Immature natural killer cell (primary cell): Measurements from ENCODE around the gene FCN1. TPM values are rescaled to one million over a fixed set of nuclear protein-coding genes. Genes with fewer than 3 reads are reported as not detected.

Experiments
- DNase-seq, 3 donors: peaks; one replicate each; pipeline ENCODE4 v3.0.0; 2022; ENCODE audit warnings: mixed read lengths in 1 of 3
- H3K27ac Mint-ChIP-seq, 6 donors: one replicate each; pipeline ENCODE4 v1.8.0; 2020; ENCODE audit warnings: mixed read lengths in 6 of 6, mild to moderate bottlenecking in 5 of 6, inconsistent platforms in 4 of 6, moderate library complexity in 3 of 6
- H3K27me3 Mint-ChIP-seq, 3 donors: one replicate each; pipeline ENCODE4 v1.8.0; 2020 to 2021; ENCODE audit warnings: low read depth in 3 of 3, mild to moderate bottlenecking in 3 of 3, mixed read lengths in 3 of 3, moderate library complexity in 3 of 3, inconsistent platforms in 1 of 3
- H3K36me3 Mint-ChIP-seq, 3 donors: one replicate each; pipeline ENCODE4 v1.8.0; 2020; ENCODE audit warnings: mixed read lengths in 3 of 3, inconsistent platforms in 2 of 3, mild to moderate bottlenecking in 2 of 3
- H3K4me1 Mint-ChIP-seq, 2 donors: one replicate each; pipeline ENCODE4 v1.8.0; 2020; ENCODE audit warnings: inconsistent platforms in 2 of 2, mild to moderate bottlenecking in 2 of 2, mixed read lengths in 2 of 2, moderate library complexity in 1 of 2
- H3K4me3 Mint-ChIP-seq, 5 donors: one replicate each; pipeline ENCODE4 v1.8.0; 2020; ENCODE audit warnings: mild to moderate bottlenecking in 5 of 5, mixed read lengths in 5 of 5, inconsistent platforms in 3 of 5, moderate library complexity in 3 of 5
- H3K9me3 Mint-ChIP-seq, 6 donors: one replicate each; pipeline ENCODE4 v1.8.0; 2020; ENCODE audit warnings: mild to moderate bottlenecking in 6 of 6, mixed read lengths in 6 of 6, inconsistent platforms in 4 of 6, moderate library complexity in 3 of 6
- polyA plus RNA-seq, 3 donors: library from polyadenylated mRNA; unstranded; fragments of 300-500 nt; fragmentation: Illumina TruSeq; gene quantifications; one replicate each; pipeline ENCODE4 v1.2.3, GENCODE V29; 2021

Gene FCN1
- polyA plus RNA-seq, 3 donors from 2014 or later: 8.9 to 47.6 (median 24.2) TPM

DNA sequence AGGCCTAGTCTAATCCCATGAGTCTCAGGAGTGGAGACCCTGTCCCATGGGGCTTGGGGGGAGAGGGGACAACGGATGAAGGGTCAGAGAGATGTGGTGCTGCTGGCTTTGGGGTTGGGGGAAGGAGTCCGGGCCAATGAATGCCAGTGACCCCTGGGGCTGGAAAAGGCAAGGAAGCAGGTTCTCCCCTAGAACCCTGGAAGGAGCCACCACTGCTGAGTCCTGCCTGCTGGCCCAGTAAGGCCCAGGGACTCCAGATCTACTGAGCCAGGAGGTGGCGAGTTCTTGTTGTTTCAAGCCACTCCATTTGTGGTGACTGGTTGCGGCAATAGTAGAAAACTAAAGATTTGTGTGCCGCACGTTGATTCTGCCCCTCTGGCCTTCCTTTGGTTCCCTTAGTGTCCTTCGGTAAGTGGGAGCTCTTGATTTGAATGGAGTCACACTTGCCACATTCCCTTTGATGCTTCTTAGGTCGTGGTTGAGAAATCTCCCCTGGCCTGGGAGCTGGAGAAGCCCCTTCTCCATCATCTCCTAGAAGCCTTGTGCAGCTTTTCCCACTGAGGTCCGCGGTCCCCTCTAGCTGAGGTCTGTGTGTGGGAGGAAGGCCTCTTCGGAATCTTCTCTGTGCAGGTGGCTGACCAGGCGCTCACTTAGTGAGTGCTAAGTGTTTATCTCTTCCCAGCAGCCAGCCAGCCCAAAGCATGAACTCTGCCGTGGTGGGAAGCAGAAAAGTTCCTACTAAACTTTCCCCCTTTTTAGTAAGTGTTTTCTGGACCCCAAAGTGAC lies 9.0 kb downstream of the FCN1 start:
- Mint-ChIP-seq H3K27ac (no peak overlapping the region), H3K9me3 (no peaks in the 10 kb centered on the region), H3K36me3 (no peaks in the 10 kb centered on the region), H3K27me3 (peaks cover 0 to 8% (median 2%) of the 10 kb centered on the region in 3 donors), H3K4me1 (no peaks in the 10 kb centered on the region), H3K4me3 (no peak overlapping the region)
- no peak for DNase-seq

DNA sequence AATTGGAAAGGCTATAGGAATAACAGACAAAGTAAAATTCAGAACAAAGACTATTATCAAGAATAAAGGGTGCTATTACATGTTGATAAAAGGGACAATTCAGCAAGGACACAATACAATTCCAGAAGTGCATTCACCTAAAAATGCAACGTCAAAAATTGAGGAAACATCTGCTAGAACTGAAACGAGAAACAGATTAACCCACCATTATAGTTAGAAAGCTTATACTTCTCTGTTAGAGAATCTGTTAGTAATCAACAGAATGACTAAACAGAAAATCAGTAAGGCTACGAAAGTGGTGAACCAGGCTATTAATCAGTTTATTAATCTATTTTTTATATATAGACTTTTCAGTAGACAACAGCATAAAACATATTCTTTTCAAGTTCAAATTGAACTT lies 14.8 kb downstream of the FCN1 start:
- Mint-ChIP-seq H3K27me3 (peaks cover 0 to 4% (median 0%) of the 10 kb centered on the region in 3 donors), H3K27ac (no peak overlapping the region), H3K9me3 (peaks cover 2 to 10% (median 3%) of the 10 kb centered on the region in 6 donors), H3K4me3 (no peak overlapping the region), H3K4me1 (no peaks in the 10 kb centered on the region), H3K36me3 (no peaks in the 10 kb centered on the region)
- DNase-seq: no peak

DNA sequence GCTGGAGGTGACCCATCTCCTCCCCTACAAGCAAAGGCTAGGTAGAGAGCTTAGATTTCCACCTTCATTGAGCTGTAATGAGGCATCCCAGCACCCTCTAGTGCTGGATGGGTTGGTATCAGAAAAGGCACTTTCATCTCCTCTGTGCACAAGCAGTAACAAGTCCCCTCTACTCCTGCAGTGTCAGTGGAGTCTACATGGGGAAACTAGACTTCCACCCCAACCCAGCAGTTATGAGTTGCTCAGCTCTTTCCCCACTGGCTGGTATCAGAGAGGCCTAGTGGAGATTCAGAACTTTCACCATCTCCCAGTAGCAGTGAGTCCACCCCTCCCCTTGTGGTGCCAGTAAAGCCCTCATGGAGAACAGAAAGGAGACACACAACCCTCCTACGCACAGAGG lies 17.9 kb downstream of the FCN1 start:
- H3K36me3 Mint-ChIP-seq: no peaks in the 10 kb centered on the region
- no peaks in the 10 kb centered on the region for H3K4me1 Mint-ChIP-seq
- H3K27ac Mint-ChIP-seq: no peak overlapping the region
- peaks cover 0 to 4% (median 3%) of the 10 kb centered on the region in 3 donors for H3K27me3 Mint-ChIP-seq
- peaks cover 2 to 10% (median 3%) of the 10 kb centered on the region in 6 donors for H3K9me3 Mint-ChIP-seq
- DNase-seq: no peak
- no peak overlapping the region for H3K4me3 Mint-ChIP-seq

DNA sequence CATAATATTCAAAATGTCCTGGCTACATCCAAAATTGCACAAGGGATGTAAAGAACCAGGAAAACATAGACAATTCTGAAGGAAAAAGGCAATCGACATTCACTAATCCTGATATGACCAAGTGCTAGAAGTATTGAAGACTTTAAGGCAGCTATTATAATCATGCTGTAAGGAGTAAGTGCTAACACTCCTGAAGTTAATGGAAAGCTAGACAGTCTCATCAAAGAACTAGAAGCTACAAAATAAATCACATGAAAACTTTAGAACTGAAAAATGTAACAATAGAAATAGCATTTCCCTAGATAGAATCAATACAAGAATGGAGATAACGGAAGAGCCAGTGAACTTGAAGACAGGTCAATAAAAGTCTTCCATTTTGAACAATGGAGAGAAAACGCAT lies 18.5 kb downstream of the FCN1 start:
- peaks cover 2 to 10% (median 3%) of the 10 kb centered on the region in 6 donors for H3K9me3 Mint-ChIP-seq
- no peak overlapping the region for H3K4me3 Mint-ChIP-seq
- peaks cover 0 to 4% (median 3%) of the 10 kb centered on the region in 3 donors for H3K27me3 Mint-ChIP-seq
- DNase-seq: no peak
- H3K36me3 Mint-ChIP-seq: no peaks in the 10 kb centered on the region
- H3K4me1 Mint-ChIP-seq: no peaks in the 10 kb centered on the region
- no peak overlapping the region for H3K27ac Mint-ChIP-seq

DNA sequence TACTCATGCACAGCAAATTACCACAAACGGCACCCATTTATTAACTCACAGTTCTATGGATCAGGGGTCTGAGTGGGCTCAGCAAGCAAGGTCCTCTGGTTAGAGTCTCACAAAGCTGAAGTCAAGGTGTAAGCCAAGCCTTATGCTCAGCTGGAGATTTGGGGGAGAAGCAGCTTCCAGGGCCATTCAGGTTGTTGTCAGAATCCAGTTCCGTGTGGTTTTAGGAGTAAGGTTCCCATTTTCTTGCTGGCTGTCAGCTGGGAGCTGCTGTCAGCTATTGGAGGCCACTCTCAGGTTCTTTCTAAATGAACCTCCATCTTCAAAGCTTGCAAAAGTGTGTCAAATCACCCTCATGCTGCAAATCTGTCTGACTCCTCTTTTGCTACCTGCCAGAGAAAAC lies 19.4 kb downstream of the FCN1 start:
- Mint-ChIP-seq H3K27ac (no peak overlapping the region), H3K36me3 (no peaks in the 10 kb centered on the region), H3K4me1 (no peaks in the 10 kb centered on the region), H3K27me3 (peaks cover 2 to 5% (median 4%) of the 10 kb centered on the region in 3 donors), H3K4me3 (no peak overlapping the region), H3K9me3 (peaks cover 2 to 10% (median 3%) of the 10 kb centered on the region in 6 donors)
- DNase-seq: no peak

DNA sequence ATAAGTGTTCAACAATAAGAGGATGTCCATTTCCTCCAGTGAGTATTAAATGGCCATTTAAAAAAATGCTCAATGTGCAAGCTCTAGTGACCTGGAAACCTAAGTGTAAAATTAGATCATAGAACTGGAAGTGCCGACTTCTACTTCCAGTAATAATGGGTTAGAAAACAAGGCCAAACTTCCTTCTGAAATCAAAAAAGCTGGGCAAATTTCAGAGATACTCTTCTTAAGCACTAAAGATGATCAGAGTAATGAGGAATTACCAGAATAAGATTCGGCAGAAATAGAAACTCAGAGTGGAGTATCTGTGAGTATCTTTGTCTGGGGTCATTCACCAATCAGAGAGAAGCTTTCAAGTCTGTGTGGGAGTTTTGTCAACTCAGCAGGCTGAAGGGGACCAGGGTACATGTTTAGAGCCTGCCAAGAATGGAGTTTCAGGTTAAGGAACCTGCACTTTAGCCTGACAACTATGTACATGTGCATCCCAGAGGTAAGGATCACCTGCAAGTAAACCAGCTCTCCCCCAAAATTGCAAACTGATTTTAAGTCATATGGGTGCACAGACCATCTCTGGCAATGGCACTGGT lies 20.0 kb downstream of the FCN1 start:
- peaks cover 2 to 5% (median 4%) of the 10 kb centered on the region in 3 donors for H3K27me3 Mint-ChIP-seq
- no peak overlapping the region for H3K4me3 Mint-ChIP-seq
- DNase-seq: no peak
- H3K27ac Mint-ChIP-seq: no peak overlapping the region
- no peaks in the 10 kb centered on the region for H3K36me3 Mint-ChIP-seq
- peaks cover 2 to 10% (median 3%) of the 10 kb centered on the region in 6 donors for H3K9me3 Mint-ChIP-seq
- H3K4me1 Mint-ChIP-seq: no peaks in the 10 kb centered on the region

DNA sequence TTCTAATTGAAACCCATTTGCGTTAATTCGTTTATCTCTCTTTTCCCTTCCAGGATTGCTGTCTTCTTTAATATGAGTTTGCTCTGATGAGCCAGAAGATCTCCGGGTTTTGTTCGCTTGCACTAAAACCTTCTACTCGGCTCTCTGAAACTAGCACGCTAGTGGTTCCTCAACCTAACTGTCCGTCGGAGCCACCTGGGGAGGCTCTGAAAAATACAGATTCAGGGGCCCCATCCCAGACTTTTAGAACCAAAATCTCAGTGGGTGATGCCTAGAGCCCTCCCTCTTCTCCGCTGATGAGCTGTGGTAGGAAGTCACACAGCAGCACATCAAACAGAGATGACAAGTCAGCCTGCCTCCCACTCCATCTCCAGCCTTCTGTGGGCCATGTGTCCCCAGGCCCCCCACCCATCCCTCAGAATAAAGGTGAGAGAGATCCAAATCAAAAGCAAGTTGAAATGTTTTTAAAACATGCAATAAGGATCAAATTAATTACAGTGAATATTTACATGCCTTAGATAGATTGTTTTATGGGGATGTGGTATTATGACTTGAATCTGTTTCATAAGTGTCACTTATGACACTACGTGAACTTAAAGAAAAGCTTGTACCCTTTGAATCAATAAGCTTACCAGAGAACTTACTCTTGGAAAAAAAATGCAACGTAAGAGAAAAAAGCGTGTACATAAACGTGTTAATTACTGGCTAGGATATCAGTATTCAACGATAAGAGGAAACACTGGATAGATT lies 20.7 kb downstream of the FCN1 start:
- Mint-ChIP-seq H3K27ac (no peak overlapping the region), H3K4me1 (no peaks in the 10 kb centered on the region), H3K27me3 (peaks cover 2 to 5% (median 4%) of the 10 kb centered on the region in 3 donors), H3K36me3 (no peaks in the 10 kb centered on the region), H3K4me3 (no peak overlapping the region), H3K9me3 (peaks cover 2 to 10% (median 3%) of the 10 kb centered on the region in 6 donors)
- no peak for DNase-seq

DNA sequence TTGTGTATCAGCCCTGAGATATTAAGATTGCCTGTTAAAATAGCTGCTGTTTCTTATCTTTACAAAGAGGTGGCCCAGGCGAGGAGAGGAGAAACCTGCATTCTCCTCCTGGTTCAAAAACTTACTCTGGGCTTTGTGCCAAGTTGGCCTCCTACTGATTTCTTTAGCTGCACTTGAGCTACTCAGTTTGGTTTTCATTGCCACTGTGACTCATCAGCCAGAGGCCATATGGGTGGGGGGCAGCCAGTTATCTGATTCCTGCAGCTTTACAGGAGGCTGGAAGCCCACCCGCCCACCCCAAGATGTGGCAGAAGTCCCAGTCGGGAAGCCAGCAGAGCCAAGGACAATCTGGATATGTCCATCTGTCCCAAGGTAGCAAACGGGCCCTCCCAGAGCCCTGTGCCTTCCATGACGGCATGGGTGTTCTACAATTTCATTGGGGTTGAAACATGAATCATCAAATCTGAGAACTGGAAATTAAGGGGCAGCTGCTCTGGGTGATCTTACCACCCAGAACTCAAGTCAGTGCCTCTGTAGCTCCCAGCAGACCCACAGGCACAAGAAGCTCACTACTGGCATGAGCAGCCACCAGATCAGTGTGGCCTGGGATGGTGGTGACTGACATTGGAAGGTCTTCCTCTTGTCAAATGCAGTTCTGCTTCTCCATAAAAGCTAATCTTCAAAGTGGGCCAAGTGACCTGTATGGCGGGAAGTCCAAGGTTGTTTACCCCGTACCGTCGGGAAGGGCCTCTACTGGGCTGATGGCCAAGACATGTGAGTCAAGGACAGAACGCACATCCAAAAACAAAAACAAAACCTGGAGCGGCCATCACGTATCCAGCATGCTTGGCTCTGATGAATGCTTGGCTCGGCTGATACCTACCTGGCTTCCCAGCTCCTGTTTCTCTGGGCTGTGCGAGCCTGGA lies 21.5 kb downstream of the FCN1 start:
- peaks cover 2 to 10% (median 3%) of the 10 kb centered on the region in 6 donors for H3K9me3 Mint-ChIP-seq
- H3K4me3 Mint-ChIP-seq: no peak overlapping the region
- H3K27me3 Mint-ChIP-seq: peaks cover 2 to 5% (median 4%) of the 10 kb centered on the region in 3 donors
- H3K4me1 Mint-ChIP-seq: no peaks in the 10 kb centered on the region
- DNase-seq: no peak
- H3K36me3 Mint-ChIP-seq: no peaks in the 10 kb centered on the region
- no peak overlapping the region for H3K27ac Mint-ChIP-seq

DNA sequence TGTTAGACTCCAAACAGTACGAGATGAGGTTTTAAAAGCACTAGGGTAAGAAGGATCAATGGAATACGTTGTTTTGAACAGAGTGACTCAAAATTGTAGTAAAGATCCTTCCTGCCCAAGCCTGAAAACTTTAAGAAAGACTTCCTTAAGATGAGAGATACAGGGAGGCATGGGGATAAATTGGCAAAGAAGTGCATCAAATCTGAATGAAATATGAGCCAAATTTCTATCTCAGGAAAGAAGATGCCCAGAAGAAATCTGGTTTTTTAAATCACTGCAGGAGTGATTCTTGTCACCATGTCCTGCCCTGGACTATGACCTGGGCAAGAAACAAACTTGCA lies 22.2 kb downstream of the FCN1 start:
- no peak overlapping the region for H3K4me3 Mint-ChIP-seq
- H3K4me1 Mint-ChIP-seq: no peaks in the 10 kb centered on the region
- no peaks in the 10 kb centered on the region for H3K36me3 Mint-ChIP-seq
- peaks cover 2 to 10% (median 3%) of the 10 kb centered on the region in 6 donors for H3K9me3 Mint-ChIP-seq
- no peak for DNase-seq
- H3K27ac Mint-ChIP-seq: no peak overlapping the region
- peaks cover 2 to 5% (median 4%) of the 10 kb centered on the region in 3 donors for H3K27me3 Mint-ChIP-seq

DNA sequence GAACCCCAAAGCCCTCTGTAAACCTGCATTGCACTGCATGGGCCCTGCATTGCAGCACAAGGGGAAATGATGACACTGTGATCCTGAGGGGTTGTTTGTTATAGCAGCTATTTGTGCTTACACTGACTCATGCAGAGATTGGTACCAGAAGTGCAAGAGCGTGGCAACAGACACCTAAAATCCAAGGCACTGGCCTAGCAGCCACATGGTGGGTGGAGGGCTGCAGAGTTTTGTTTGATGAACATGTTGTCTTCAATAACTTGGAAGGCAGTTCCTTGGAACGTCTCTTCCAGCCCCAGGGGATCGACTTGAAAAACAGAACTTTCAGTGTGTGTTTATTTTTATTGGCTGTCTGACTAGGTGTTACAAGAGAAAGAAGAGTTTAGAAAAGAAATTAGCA lies 22.6 kb downstream of the FCN1 start:
- no peaks in the 10 kb centered on the region for H3K36me3 Mint-ChIP-seq
- peaks cover 0 to 10% (median 3%) of the 10 kb centered on the region in 6 donors for H3K9me3 Mint-ChIP-seq
- H3K27me3 Mint-ChIP-seq: peaks cover 2 to 5% (median 4%) of the 10 kb centered on the region in 3 donors
- no peak for DNase-seq
- H3K4me3 Mint-ChIP-seq: no peak overlapping the region
- no peaks in the 10 kb centered on the region for H3K4me1 Mint-ChIP-seq
- H3K27ac Mint-ChIP-seq: no peak overlapping the region

DNA sequence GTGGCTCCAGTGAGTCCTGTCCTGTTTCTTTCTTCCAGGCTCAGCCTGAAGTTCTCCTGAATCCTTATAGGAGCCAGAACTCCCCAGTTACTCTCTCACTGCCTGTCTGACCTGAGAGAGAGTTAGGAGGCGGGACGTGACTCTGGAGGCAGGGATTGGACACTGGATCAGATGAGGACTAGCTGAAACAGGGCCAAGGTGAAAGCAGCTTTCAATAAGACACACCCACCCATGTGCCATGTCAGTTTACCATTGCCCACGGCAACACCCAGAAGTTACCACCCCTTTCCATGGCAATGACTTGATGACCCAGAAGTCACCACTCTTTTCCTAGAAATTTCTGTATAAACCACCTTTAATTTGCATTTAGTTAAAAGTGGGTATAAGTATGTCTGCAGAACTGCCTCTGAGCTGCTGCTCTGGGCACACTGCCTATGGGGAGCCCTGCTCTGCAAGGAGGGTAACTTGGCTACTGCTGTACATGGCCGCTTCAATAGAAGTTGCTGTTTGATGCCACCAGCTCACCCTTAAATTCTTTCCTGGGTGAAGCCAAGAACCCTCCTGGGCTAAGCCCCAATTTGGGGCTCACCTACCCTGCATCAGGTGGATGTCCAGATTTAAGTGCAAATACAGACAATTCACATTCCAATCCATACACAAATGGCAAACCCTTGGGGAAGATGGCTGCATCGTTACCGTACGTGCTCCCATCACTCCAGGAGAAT lies 23.4 kb downstream of the FCN1 start:
- peaks cover 2 to 5% (median 4%) of the 10 kb centered on the region in 3 donors for H3K27me3 Mint-ChIP-seq
- DNase-seq: no peak
- H3K36me3 Mint-ChIP-seq: no peaks in the 10 kb centered on the region
- no peaks in the 10 kb centered on the region for H3K4me1 Mint-ChIP-seq
- no peak overlapping the region for H3K27ac Mint-ChIP-seq
- no peak overlapping the region for H3K4me3 Mint-ChIP-seq
- H3K9me3 Mint-ChIP-seq: peaks cover 0 to 8% (median 2%) of the 10 kb centered on the region in 6 donors

DNA sequence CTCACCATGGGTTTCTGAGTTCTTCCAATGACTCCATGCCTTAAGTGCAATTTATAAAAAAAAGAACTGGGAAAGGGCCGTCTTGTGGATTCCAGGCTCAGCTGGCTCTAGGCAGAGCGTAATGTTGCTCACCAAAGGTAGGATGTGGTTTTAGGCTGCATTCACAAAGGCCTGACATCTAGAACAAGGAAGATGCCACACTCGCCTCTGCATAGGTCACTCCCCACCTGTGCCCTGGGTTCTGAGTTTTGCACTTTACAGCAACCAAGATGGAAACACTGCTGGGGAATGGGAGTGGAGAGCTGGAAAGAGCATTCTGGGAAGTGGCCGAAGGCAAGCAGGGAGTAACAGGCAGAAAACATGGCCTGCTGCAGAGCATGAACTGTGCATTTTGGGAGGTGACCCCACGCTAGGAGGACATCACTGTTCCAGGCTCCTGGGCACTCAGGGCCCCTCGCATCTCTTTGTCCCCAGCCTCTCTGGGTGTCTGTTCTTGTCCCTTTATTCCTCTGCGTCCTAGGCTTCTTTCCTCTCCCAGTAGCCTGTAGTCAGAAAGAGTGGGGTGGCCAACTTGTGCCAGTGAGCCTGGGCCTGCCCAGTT lies 24.8 kb downstream of the FCN1 start:
- H3K9me3 Mint-ChIP-seq: no peaks in the 10 kb centered on the region
- peaks cover 2 to 5% (median 3%) of the 10 kb centered on the region in 3 donors for H3K27me3 Mint-ChIP-seq
- H3K4me3 Mint-ChIP-seq: no peak overlapping the region
- no peaks in the 10 kb centered on the region for H3K36me3 Mint-ChIP-seq
- no peak for DNase-seq
- H3K27ac Mint-ChIP-seq: no peak overlapping the region
- H3K4me1 Mint-ChIP-seq: no peaks in the 10 kb centered on the region
